ENCODE measurements around the gene TMEM141. TPM values are rescaled to one million over a fixed set of nuclear protein-coding genes. Genes with fewer than 3 reads are reported as not detected.
"Not testable (repeated sequence)": the region's sequence is repeated elsewhere in the genome, so short reads cannot be mapped to it uniquely, and the experiment has no call there.

TMEM141 gene
- total and polyA plus RNA-seq, 2 donors (not counting 1 experiment from before 2014, with no cell fraction given), result 43.3 to 56.5 TPM

GRCh38 chr9:136753371-136754058 lies 37.6 kb upstream of the TMEM141 start:
- Histone ChIP-seq H2AFZ (ENCODE audit: low read length) (no peak overlapping the region), H3K79me2 (ENCODE audit: control insufficient read depth, insufficient read depth, low read length) (no peaks in the 10 kb centered on the region), H3K4me1 (ENCODE audit: control insufficient read depth, extremely low read depth, insufficient read depth, low read length) (no peaks in the 10 kb centered on the region), H3K4me2 (ENCODE audit: extremely low read depth, insufficient read depth, low read length) (no peak overlapping the region), H3K27me3 (ENCODE audit: control insufficient read depth, insufficient read depth, low read length) (no peaks in the 10 kb centered on the region), H3K9me3 (ENCODE audit: control insufficient read depth, insufficient read depth, low read depth, low read length) (no peaks in the 10 kb centered on the region), H4K20me1 (ENCODE audit: control insufficient read depth, extremely low read depth, insufficient read depth, low read length) (no peaks in the 10 kb centered on the region), H3K36me3 (ENCODE audit: control insufficient read depth, insufficient read depth, low read length) (no peaks in the 10 kb centered on the region), H3K4me3 (replicated peaks in 1 of 4; ENCODE audit: control extremely low read depth in 1 of 4, insufficient read depth in 1 of 4, low read depth in 3 of 4, low read length in 4 of 4) (no peak overlapping the region), H3K27ac (ENCODE audit: insufficient read depth, low read length) (no peak overlapping the region), H3K9ac (ENCODE audit: insufficient read depth, low read length) (no peak overlapping the region)
- TF ChIP-seq, protein P1, sequence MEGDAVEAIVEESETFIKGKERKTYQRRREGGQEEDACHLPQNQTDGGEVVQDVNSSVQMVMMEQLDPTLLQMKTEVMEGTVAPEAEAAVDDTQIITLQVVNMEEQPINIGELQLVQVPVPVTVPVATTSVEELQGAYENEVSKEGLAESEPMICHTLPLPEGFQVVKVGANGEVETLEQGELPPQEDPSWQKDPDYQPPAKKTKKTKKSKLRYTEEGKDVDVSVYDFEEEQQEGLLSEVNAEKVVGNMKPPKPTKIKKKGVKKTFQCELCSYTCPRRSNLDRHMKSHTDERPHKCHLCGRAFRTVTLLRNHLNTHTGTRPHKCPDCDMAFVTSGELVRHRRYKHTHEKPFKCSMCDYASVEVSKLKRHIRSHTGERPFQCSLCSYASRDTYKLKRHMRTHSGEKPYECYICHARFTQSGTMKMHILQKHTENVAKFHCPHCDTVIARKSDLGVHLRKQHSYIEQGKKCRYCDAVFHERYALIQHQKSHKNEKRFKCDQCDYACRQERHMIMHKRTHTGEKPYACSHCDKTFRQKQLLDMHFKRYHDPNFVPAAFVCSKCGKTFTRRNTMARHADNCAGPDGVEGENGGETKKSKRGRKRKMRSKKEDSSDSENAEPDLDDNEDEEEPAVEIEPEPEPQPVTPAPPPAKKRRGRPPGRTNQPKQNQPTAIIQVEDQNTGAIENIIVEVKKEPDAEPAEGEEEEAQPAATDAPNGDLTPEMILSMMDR (conservative IDR thresholded peaks at IDR 0.05 in 1 of 2, IDR thresholded peaks at IDR 0.05 in 1 of 2; ENCODE audit: low read depth in 1 of 2, low read length in 2 of 2), result no peak
- TF ChIP-seq EZH2 (IDR thresholded peaks at IDR 0.05; ENCODE audit: low read length, missing control alignments), result no peak
- DNase-seq (ENCODE audit: low read depth in 2 of 2), result no peak

DNA sequence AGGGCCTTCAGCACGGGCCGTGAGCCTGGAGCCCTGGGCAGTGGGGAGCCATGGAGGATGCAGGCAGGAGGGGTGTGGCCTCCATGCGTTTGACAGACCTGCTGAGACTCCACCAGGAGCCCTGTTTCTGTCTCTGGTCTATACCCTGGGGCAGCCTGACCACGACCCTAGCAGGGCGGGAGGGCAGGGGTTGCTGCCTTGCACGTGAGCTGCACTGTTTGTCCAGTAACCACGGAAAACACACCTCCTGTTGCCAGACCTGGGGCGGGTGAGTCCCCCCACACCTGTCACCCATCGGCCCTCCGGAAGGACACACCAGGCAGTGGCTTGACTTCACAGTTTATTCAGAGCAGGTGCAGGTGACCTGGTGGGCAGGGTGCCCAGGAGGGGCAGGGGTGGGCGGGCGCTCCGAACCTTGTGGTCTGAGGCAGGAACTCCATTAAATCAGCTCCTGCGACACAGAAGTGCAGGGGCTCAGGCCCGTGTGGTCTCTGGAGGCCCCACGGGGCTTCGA lies 37.0 kb upstream of the TMEM141 start:
- Histone ChIP-seq H4K20me1 (ENCODE audit: control insufficient read depth, extremely low read depth, insufficient read depth, low read length) (no peaks in the 10 kb centered on the region), H3K4me3 (replicated peaks in 1 of 4; ENCODE audit: control extremely low read depth in 1 of 4, insufficient read depth in 1 of 4, low read depth in 3 of 4, low read length in 4 of 4) (no peak overlapping the region), H3K9me3 (ENCODE audit: control insufficient read depth, insufficient read depth, low read depth, low read length) (no peaks in the 10 kb centered on the region), H2AFZ (ENCODE audit: low read length) (no peak overlapping the region), H3K4me1 (ENCODE audit: control insufficient read depth, extremely low read depth, insufficient read depth, low read length) (no peaks in the 10 kb centered on the region), H3K4me2 (ENCODE audit: extremely low read depth, insufficient read depth, low read length) (no peak overlapping the region), H3K36me3 (ENCODE audit: control insufficient read depth, insufficient read depth, low read length) (no peaks in the 10 kb centered on the region), H3K27ac (ENCODE audit: insufficient read depth, low read length) (no peak overlapping the region), H3K27me3 (ENCODE audit: control insufficient read depth, insufficient read depth, low read length) (no peaks in the 10 kb centered on the region), H3K79me2 (ENCODE audit: control insufficient read depth, insufficient read depth, low read length) (no peaks in the 10 kb centered on the region), H3K9ac (ENCODE audit: insufficient read depth, low read length) (no peak overlapping the region)
- DNase-seq (ENCODE audit: low read depth in 2 of 2), result no peak
- TF ChIP-seq EZH2 (IDR thresholded peaks at IDR 0.05; ENCODE audit: low read length, missing control alignments), result no peak
- TF ChIP-seq, protein P1 (conservative IDR thresholded peaks at IDR 0.05 in 1 of 2, IDR thresholded peaks at IDR 0.05 in 1 of 2; ENCODE audit: low read depth in 1 of 2, low read length in 2 of 2), result no peak

DNA sequence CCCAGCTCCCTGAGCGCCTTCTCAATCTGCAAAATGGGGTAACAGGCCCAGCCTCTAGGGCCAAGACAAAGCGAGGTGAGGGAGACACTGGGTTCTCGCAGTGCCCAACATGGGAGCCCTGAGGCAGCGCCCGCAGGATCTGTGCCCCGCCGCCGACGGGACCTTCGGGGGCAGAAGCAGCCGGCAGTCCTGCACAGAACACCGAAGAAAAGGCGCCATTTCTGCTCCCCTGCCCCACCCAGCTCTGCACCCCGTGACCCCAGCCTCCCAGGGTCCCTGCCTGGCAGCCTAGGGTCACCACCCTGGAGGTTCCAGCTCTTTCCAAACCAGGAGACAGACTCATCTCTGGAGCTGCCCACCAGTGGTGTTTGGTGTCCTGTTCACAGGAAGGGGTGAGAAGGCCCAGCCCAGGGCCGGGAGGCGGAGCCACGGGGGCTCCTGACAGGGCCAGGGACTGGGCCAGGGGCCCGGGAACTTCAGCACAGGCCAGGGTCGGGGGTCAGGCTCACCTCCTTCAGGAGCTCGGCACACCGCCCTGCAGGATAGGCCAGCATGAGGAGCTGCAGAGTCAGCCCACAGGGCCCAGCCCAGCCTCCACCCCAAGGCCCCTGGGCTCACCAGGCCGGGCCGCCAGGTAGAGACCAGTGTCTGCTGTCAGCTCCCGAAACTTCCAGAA lies 36.4 kb upstream of the TMEM141 start:
- DNase-seq (ENCODE audit: low read depth in 2 of 2), result no peak
- Histone ChIP-seq H3K27me3 (ENCODE audit: control insufficient read depth, insufficient read depth, low read length) (no peaks in the 10 kb centered on the region), H3K4me2 (ENCODE audit: extremely low read depth, insufficient read depth, low read length) (no peak overlapping the region), H3K9me3 (ENCODE audit: control insufficient read depth, insufficient read depth, low read depth, low read length) (no peaks in the 10 kb centered on the region), H3K9ac (ENCODE audit: insufficient read depth, low read length) (no peak overlapping the region), H3K4me1 (ENCODE audit: control insufficient read depth, extremely low read depth, insufficient read depth, low read length) (no peaks in the 10 kb centered on the region), H4K20me1 (ENCODE audit: control insufficient read depth, extremely low read depth, insufficient read depth, low read length) (no peaks in the 10 kb centered on the region), H3K4me3 (replicated peaks in 1 of 4; ENCODE audit: control extremely low read depth in 1 of 4, insufficient read depth in 1 of 4, low read depth in 3 of 4, low read length in 4 of 4) (no peak overlapping the region), H2AFZ (ENCODE audit: low read length) (no peak overlapping the region), H3K36me3 (ENCODE audit: control insufficient read depth, insufficient read depth, low read length) (no peaks in the 10 kb centered on the region), H3K27ac (ENCODE audit: insufficient read depth, low read length) (no peak overlapping the region), H3K79me2 (ENCODE audit: control insufficient read depth, insufficient read depth, low read length) (no peaks in the 10 kb centered on the region)
- no peak for TF ChIP-seq EZH2 (IDR thresholded peaks at IDR 0.05; ENCODE audit: low read length, missing control alignments)
- TF ChIP-seq, protein P1 (conservative IDR thresholded peaks at IDR 0.05 in 1 of 2, IDR thresholded peaks at IDR 0.05 in 1 of 2; ENCODE audit: low read depth in 1 of 2, low read length in 2 of 2), result no peak

DNA sequence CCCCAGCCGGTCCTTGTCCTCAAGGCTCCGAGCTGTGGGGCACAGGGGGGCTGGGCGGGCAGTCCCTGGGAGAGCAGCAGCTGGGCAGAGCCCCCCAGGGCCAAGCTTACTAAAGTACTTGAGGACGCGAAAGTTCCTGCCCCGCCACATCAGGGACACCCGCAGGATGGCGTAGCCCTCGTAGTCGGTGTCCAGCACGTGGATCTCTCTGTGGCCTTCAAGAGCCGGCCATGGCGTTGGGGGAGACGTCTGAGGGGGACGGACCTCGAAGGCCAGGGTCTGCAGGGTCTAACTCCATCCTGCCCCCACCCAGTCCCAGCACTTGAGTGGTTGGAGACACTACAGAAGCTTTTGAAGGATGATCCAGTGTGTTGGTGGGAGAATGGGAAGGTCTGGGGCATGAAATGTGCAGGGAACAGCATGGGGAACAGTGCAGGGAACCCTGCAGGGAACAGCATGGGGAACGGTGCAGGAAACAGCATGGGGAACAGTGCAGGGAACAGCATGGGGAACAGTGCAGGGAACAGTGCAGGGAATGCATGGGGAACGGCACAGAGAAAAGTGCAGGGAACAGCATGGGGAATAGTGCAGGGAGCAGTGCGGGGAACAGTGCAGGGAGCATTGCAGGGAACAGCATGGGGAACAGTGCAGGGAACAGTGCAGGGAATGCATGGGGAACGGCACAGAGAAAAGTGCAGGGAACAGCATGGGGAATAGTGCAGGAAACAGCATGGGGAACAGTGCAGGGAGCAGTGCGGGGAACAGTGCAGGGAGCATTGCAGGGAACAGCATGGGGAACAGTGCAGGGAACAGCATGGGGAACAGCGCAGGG lies 35.6 kb upstream of the TMEM141 start:
- not testable (repeated sequence) for DNase-seq (ENCODE audit: low read depth in 2 of 2); H3K9ac ChIP-seq (ENCODE audit: insufficient read depth, low read length); H3K79me2 ChIP-seq (ENCODE audit: control insufficient read depth, insufficient read depth, low read length); H3K4me3 ChIP-seq (replicated peaks in 1 of 4; ENCODE audit: control extremely low read depth in 1 of 4, insufficient read depth in 1 of 4, low read depth in 3 of 4, low read length in 4 of 4); H4K20me1 ChIP-seq (ENCODE audit: control insufficient read depth, extremely low read depth, insufficient read depth, low read length); H3K27ac ChIP-seq (ENCODE audit: insufficient read depth, low read length); H3K27me3 ChIP-seq (ENCODE audit: control insufficient read depth, insufficient read depth, low read length); H2AFZ ChIP-seq (ENCODE audit: low read length); H3K9me3 ChIP-seq (ENCODE audit: control insufficient read depth, insufficient read depth, low read depth, low read length); H3K4me1 ChIP-seq (ENCODE audit: control insufficient read depth, extremely low read depth, insufficient read depth, low read length); H3K4me2 ChIP-seq (ENCODE audit: extremely low read depth, insufficient read depth, low read length); H3K36me3 ChIP-seq (ENCODE audit: control insufficient read depth, insufficient read depth, low read length)

Data from fibroblast of lung (primary cell).